ENCODE measurements around the gene PDE6C.

PDE6C gene

GRCh38 chr10:93596539-93596938 is 15.8 kb upstream of the PDE6C start:
- Histone ChIP-seq H3K9me3 (ENCODE audit: low read length) (no peaks in the 10 kb centered on the region), H3K4me3 (ENCODE audit: low read depth in 1 of 2, low read length in 2 of 2) (no peak overlapping the region), H3K4me1 (ENCODE audit: insufficient read depth, low read length) (no peaks in the 10 kb centered on the region), H3K27ac (ENCODE audit: low read depth, low read length) (no peak overlapping the region), H3K36me3 (ENCODE audit: insufficient read depth, low read length) (no peaks in the 10 kb centered on the region), H3K27me3 (ENCODE audit: control insufficient read depth in 1 of 2, insufficient read depth in 2 of 2, low read length in 2 of 2) (peaks cover 0 to 4% of the 10 kb centered on the region in 2 donors), H3K9ac (ENCODE audit: low read length) (no peak overlapping the region)

- H3K4me3 ChIP-seq (ENCODE audit: low read depth in 1 of 2, low read length in 2 of 2): no peak overlapping the region
- no peak overlapping the region for H3K9ac ChIP-seq (ENCODE audit: low read length)
- no peak overlapping the region for H3K27ac ChIP-seq (ENCODE audit: low read depth, low read length)
- no peaks in the 10 kb centered on the region for H3K36me3 ChIP-seq (ENCODE audit: insufficient read depth, low read length)
- H3K27me3 ChIP-seq (ENCODE audit: control insufficient read depth in 1 of 2, insufficient read depth in 2 of 2, low read length in 2 of 2): peaks cover 0 to 9% of the 10 kb centered on the region in 2 donors
- no peaks in the 10 kb centered on the region for H3K4me1 ChIP-seq (ENCODE audit: insufficient read depth, low read length)
- no peaks in the 10 kb centered on the region for H3K9me3 ChIP-seq (ENCODE audit: low read length)
Observed at GRCh38 chr10:93597075-93597599, 15.2 kb upstream of the PDE6C start.

- Histone ChIP-seq H3K9ac (ENCODE audit: low read length) (no peak overlapping the region), H3K36me3 (ENCODE audit: insufficient read depth, low read length) (no peaks in the 10 kb centered on the region), H3K27me3 (ENCODE audit: control insufficient read depth in 1 of 2, insufficient read depth in 2 of 2, low read length in 2 of 2) (peaks cover 0 to 17% of the 10 kb centered on the region in 2 donors), H3K4me3 (ENCODE audit: low read depth in 1 of 2, low read length in 2 of 2) (no peak overlapping the region), H3K9me3 (ENCODE audit: low read length) (no peaks in the 10 kb centered on the region), H3K27ac (ENCODE audit: low read depth, low read length) (no peak overlapping the region), H3K4me1 (ENCODE audit: insufficient read depth, low read length) (no peaks in the 10 kb centered on the region)
Observed at GRCh38 chr10:93598157-93598556, 14.2 kb upstream of the PDE6C start.

GRCh38 chr10:93599335-93599734 is 13.0 kb upstream of the PDE6C start:
- H3K27ac ChIP-seq (ENCODE audit: low read depth, low read length): no peak overlapping the region
- no peaks in the 10 kb centered on the region for H3K4me1 ChIP-seq (ENCODE audit: insufficient read depth, low read length)
- no peak overlapping the region for H3K9ac ChIP-seq (ENCODE audit: low read length)
- no peaks in the 10 kb centered on the region for H3K9me3 ChIP-seq (ENCODE audit: low read length)
- no peak overlapping the region for H3K4me3 ChIP-seq (ENCODE audit: low read depth in 1 of 2, low read length in 2 of 2)
- no peaks in the 10 kb centered on the region for H3K36me3 ChIP-seq (ENCODE audit: insufficient read depth, low read length)
- H3K27me3 ChIP-seq (ENCODE audit: control insufficient read depth in 1 of 2, insufficient read depth in 2 of 2, low read length in 2 of 2): peaks cover 0 to 25% of the 10 kb centered on the region in 2 donors

GRCh38 chr10:93599778-93600177 is 12.6 kb upstream of the PDE6C start:
- H3K4me3 ChIP-seq (ENCODE audit: low read depth in 1 of 2, low read length in 2 of 2): no peak overlapping the region
- H3K36me3 ChIP-seq (ENCODE audit: insufficient read depth, low read length): no peaks in the 10 kb centered on the region
- H3K4me1 ChIP-seq (ENCODE audit: insufficient read depth, low read length): no peaks in the 10 kb centered on the region
- H3K9me3 ChIP-seq (ENCODE audit: low read length): no peaks in the 10 kb centered on the region
- peaks cover 0 to 25% of the 10 kb centered on the region in 2 donors for H3K27me3 ChIP-seq (ENCODE audit: control insufficient read depth in 1 of 2, insufficient read depth in 2 of 2, low read length in 2 of 2)
- no peak overlapping the region for H3K27ac ChIP-seq (ENCODE audit: low read depth, low read length)
- H3K9ac ChIP-seq (ENCODE audit: low read length): no peak overlapping the region

GRCh38 chr10:93600446-93601145 is 11.7 kb upstream of the PDE6C start:
- Histone ChIP-seq H3K36me3 (ENCODE audit: insufficient read depth, low read length) (no peaks in the 10 kb centered on the region), H3K4me1 (ENCODE audit: insufficient read depth, low read length) (no peaks in the 10 kb centered on the region), H3K27ac (ENCODE audit: low read depth, low read length) (no peak overlapping the region), H3K27me3 (ENCODE audit: control insufficient read depth in 1 of 2, insufficient read depth in 2 of 2, low read length in 2 of 2) (peaks cover 0 to 25% of the 10 kb centered on the region in 2 donors), H3K4me3 (ENCODE audit: low read depth in 1 of 2, low read length in 2 of 2) (no peak overlapping the region), H3K9ac (ENCODE audit: low read length) (no peak overlapping the region), H3K9me3 (ENCODE audit: low read length) (no peaks in the 10 kb centered on the region)

- Histone ChIP-seq H3K27me3 (ENCODE audit: control insufficient read depth in 1 of 2, insufficient read depth in 2 of 2, low read length in 2 of 2) (peaks cover 0 to 25% of the 10 kb centered on the region in 2 donors), H3K36me3 (ENCODE audit: insufficient read depth, low read length) (no peaks in the 10 kb centered on the region), H3K4me3 (ENCODE audit: low read depth in 1 of 2, low read length in 2 of 2) (no peak within 1 kb of the TSS), H3K4me1 (ENCODE audit: insufficient read depth, low read length) (no peaks in the 10 kb centered on the region), H3K9ac (ENCODE audit: low read length) (no peak within 1 kb of the TSS), H3K9me3 (ENCODE audit: low read length) (no peaks in the 10 kb centered on the region), H3K27ac (ENCODE audit: low read depth, low read length) (no peak within 1 kb of the TSS)
Observed at GRCh38 chr10:93601146-93601773, 11.1 kb upstream of the PDE6C start, which contains the start of gene RBP4. Gene RBP4 (minus strand): TSS chr10:93601235. CDS start chr10:93601028, 207 bp downstream.

- Histone ChIP-seq H3K4me3 (ENCODE audit: low read depth in 1 of 2, low read length in 2 of 2) (no peak overlapping the region), H3K36me3 (ENCODE audit: insufficient read depth, low read length) (no peaks in the 10 kb centered on the region), H3K27ac (ENCODE audit: low read depth, low read length) (no peak overlapping the region), H3K4me1 (ENCODE audit: insufficient read depth, low read length) (no peaks in the 10 kb centered on the region), H3K9ac (ENCODE audit: low read length) (no peak overlapping the region), H3K27me3 (ENCODE audit: control insufficient read depth in 1 of 2, insufficient read depth in 2 of 2, low read length in 2 of 2) (peaks cover 0 to 25% of the 10 kb centered on the region in 2 donors), H3K9me3 (ENCODE audit: low read length) (no peaks in the 10 kb centered on the region)
Observed at GRCh38 chr10:93601774-93602162, 10.6 kb upstream of the PDE6C start.

- Histone ChIP-seq H3K27ac (ENCODE audit: low read depth, low read length) (no peak overlapping the region), H3K4me3 (ENCODE audit: low read depth in 1 of 2, low read length in 2 of 2) (no peak overlapping the region), H3K36me3 (ENCODE audit: insufficient read depth, low read length) (no peaks in the 10 kb centered on the region), H3K9ac (ENCODE audit: low read length) (no peak overlapping the region), H3K9me3 (ENCODE audit: low read length) (no peaks in the 10 kb centered on the region), H3K4me1 (ENCODE audit: insufficient read depth, low read length) (no peaks in the 10 kb centered on the region), H3K27me3 (ENCODE audit: control insufficient read depth in 1 of 2, insufficient read depth in 2 of 2, low read length in 2 of 2) (peaks cover 0 to 29% of the 10 kb centered on the region in 2 donors)
Observed at GRCh38 chr10:93603023-93603422, 9.3 kb upstream of the PDE6C start.

GRCh38 chr10:93604146-93604545 is 8.2 kb upstream of the PDE6C start:
- Histone ChIP-seq H3K4me1 (ENCODE audit: insufficient read depth, low read length) (no peaks in the 10 kb centered on the region), H3K36me3 (ENCODE audit: insufficient read depth, low read length) (no peaks in the 10 kb centered on the region), H3K27ac (ENCODE audit: low read depth, low read length) (no peak overlapping the region), H3K9me3 (ENCODE audit: low read length) (no peaks in the 10 kb centered on the region), H3K27me3 (ENCODE audit: control insufficient read depth in 1 of 2, insufficient read depth in 2 of 2, low read length in 2 of 2) (peaks cover 0 to 29% of the 10 kb centered on the region in 2 donors), H3K9ac (ENCODE audit: low read length) (no peak overlapping the region), H3K4me3 (ENCODE audit: low read depth in 1 of 2, low read length in 2 of 2) (no peak overlapping the region)

GRCh38 chr10:93608421-93608820 is 3.9 kb upstream of the PDE6C start:
- no peaks in the 10 kb centered on the region for H3K4me1 ChIP-seq (ENCODE audit: insufficient read depth, low read length)
- no peak overlapping the region for H3K4me3 ChIP-seq (ENCODE audit: low read depth in 1 of 2, low read length in 2 of 2)
- H3K9me3 ChIP-seq (ENCODE audit: low read length): no peaks in the 10 kb centered on the region
- no peak overlapping the region for H3K27ac ChIP-seq (ENCODE audit: low read depth, low read length)
- H3K27me3 ChIP-seq (ENCODE audit: control insufficient read depth in 1 of 2, insufficient read depth in 2 of 2, low read length in 2 of 2): peaks cover 0 to 13% of the 10 kb centered on the region in 2 donors
- no peaks in the 10 kb centered on the region for H3K36me3 ChIP-seq (ENCODE audit: insufficient read depth, low read length)
- H3K9ac ChIP-seq (ENCODE audit: low read length): no peak overlapping the region

Measured in muscle layer of colon (tissue), 2 donors.